Keratinocyte (primary cell): ENCODE results near the gene ZMIZ1.

ENCODE experiments used
- CTCF ChIP-seq, 3 experiments: IDR thresholded peaks in 1 of 3; conservative IDR thresholded peaks in 1 of 3; optimal IDR thresholded peaks in 1 of 3; 2 replicates in 2 of 3; 3 replicates in 1 of 3; pipeline versions ENCODE3 to v1.5.1; 2011; ENCODE audit warnings: low read length in 3 of 3, mild to moderate bottlenecking in 3 of 3, moderate library complexity in 2 of 3, control low read depth in 1 of 3, inconsistent platforms in 1 of 3; ENCODE audit not compliant: insufficient read depth in 2 of 3; ENCODE audit errors: extremely low read depth in 1 of 3
- EZH2 ChIP-seq: IDR thresholded peaks from one replicate; pipeline ENCODE4 v1.6.1; 2012; ENCODE audit warnings: inconsistent platforms, mild to moderate bottlenecking, low read length, moderate library complexity

- TF ChIP-seq CTCF (optimal IDR thresholded peaks at IDR 0.05 in 1 of 3, IDR thresholded peaks at IDR 0.05 in 1 of 3, conservative IDR thresholded peaks at IDR 0.05 in 1 of 3; ENCODE audit: extremely low read depth in 1 of 3, insufficient read depth in 2 of 3, low read length in 3 of 3) = no peak
- TF ChIP-seq EZH2 = no peak
Measured at GRCh38 chr10:79266543-79267312, 198.0 kb downstream of the ZMIZ1 start.
